ENCODE measurements around the gene TSR3.

TSR3 gene

DNA sequence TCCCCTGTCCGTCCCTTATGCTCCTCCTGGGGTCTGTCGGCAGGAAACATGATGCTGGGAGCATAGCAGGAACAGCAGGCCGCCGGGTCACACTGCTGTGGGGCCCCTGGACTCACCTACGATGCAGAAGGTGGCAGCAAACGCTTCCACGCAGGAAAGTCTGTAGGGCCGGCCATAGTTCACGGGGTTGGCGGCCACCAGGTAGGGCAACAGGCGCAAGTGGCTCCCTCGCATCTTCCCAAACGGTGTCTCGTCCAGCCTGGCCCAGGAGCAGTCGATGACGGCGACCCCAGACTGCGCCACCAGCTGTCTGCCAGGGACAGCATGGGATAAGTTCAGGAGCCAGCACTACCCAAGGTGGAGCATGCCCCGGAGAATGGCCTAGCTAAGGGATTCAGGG is 987 bp downstream of the TSR3 start:
- DNase-seq, result no peak

- no peak for DNase-seq
Measured at GRCh38 chr16:1349951-1350350, 1.7 kb downstream of the TSR3 start.

- no peak for DNase-seq
Measured at GRCh38 chr16:1349351-1349750, 2.3 kb downstream of the TSR3 start.

DNA sequence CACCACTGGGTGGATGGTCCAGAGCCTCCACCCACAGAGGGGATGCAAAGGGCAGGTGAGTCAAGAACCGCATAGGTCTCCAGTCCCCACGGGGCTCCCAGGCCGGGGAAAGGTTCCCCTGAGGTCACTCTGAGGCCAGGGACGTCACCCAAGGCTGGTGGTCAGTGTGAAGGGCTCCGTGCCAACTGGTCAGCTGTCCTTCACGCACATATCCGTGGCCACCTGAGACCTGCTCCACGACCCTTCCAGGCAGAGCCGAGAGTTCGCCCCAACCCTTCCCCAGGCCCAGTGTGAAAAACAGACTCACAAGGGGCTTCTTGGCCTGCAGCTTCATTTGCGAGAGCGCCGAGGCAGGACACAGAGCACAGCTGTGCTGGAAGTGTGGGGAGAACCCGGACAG is 2.8 kb downstream of the TSR3 start:
- DNase-seq, result no peak

GRCh38 chr16:1348441-1348840 is 3.2 kb downstream of the TSR3 start:
- no peak for DNase-seq

- no peak for DNase-seq
Measured at GRCh38 chr16:1347962-1348361, 3.7 kb downstream of the TSR3 start.

GRCh38 chr16:1347286-1347855 is 4.3 kb downstream of the TSR3 start:
- no peak for DNase-seq

DNA sequence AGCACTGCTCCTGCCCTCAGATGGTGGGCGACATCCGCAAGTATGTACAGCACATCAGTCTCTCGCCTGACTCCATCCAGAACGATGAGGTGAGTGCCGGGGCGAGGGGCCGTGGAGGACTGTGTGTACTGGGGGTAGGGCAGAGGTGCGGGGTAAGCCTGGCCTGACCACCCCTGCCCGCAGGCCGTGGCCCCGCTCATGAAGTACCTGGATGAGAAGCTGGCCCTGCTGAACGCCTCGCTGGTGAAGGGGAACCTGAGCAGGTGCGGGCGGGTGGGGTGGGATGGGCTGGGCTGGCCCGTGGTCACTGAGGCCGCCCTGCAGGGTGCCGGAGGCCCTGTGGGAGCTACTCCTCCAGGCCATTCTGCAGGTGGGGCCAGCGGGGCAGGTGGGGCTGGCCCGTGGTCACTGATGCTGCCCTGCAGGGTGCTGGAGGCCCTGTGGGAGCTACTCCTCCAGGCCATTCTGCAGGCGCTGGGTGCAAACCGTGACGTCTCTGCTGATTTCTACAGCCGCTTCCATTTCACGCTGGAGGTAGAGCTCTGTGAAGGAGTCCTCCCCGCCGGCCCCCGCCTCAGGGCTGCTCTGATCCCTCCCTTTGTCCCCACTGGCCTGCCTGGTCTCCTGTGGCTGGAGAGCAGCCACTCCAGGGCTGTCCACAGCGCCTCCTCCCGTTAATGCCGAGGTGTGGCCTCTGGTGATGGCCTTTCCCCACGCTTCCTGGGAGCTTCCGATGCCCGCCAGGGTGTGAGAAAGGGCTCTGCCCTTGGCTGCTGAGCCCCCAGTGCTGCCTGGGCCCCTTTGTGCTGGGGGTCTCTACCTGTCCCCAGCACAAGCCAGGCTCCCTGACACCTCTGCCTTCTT is 5.0 kb downstream of the TSR3 start:
- no peak for DNase-seq

- DNase-seq, result no peak
Measured at GRCh38 chr16:1345651-1346421, 5.8 kb downstream of the TSR3 start.

- no peak for DNase-seq
Measured at GRCh38 chr16:1345087-1345486, 6.6 kb downstream of the TSR3 start.

- DNase-seq, result no peak
Measured at GRCh38 chr16:1344499-1344898, 7.2 kb downstream of the TSR3 start.

DNA sequence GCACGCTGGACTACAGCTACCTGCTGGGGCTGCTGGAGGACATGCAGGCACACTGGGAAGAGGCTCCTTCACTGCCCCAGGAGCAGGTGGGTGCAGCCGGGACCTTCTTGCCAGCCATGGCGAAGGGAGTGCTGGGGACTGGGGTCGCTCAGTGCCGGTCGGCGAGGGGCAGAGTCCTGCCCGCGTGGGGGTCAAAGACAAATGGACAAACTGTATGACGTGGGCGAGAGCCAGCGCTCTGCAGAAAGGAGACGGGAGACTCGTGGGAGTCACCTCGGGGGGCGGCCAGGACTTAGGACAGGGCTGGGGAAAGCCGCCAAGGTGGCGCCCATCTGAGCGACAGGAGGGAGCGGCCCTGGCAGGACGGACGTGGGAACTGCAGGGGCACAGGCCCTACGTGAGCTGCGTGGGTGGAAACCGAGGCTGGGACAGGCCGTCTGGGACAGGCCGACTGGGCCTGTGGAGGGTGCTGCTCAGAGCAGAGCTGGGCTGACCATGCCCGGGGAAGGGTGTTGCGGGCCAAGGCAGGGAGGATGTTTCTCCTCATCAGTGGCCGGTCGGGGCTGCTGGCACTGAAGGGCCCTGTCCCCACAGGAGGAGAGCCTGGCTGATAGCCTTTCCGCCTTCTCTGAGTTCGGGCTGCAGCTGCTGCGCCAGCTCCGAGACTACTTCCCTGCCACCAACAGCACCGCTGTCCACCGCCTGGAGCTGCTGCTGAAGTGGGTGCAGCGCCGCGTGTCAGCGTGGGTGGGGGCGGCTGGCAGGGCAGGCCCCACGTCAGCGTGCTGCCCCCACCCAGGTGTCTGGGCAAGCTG is 8.0 kb downstream of the TSR3 start:
- no peak for DNase-seq

- DNase-seq, result peak; percentile 95
Measured at GRCh38 chr16:1342526-1343427, 8.9 kb downstream of the TSR3 start.

DNA sequence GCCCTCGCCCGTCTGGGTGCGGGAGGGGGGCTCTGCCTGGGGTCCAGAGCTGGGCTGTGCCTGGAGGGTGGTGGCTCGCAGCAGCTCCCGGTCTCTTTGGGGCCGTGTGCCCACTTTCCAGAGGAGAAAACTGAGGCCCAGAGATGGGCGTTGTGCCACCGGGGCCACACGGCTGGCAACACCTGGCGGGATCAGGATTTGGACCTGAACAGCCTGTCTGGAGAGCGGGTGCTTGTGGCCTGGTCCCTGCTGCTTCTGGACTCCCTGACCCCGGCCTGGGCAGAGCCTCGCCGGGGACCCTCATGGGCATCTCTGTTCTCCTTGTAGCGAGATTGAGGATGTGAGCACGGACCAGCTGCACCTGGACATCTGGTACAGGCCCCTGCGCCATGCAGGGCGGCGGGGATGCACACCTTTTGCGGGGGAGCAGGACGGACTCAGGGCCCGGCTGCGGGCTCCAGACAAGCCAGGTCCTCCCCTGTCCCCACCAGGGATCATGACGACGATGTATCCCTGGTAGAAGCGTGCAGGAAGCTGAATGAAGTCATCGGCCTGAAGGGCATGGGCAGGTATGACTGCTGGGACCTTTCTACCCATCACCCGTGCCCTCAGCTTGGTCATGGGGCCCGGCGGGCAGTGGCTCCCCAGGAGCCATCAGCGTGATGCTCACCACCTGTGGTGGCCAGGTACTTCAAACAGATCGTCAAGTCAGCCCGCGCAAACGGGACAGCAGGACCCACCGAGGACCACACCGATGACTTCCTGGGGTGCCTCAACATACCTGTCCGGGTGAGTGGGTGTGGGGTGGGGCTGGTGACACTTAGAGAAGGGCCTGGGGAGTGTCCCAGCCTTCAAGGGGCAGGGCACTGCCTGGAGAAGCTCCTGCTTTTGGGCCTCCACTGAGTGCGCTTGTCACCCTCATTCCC is 9.9 kb downstream of the TSR3 start:
- DNase-seq, result no peak

DNA sequence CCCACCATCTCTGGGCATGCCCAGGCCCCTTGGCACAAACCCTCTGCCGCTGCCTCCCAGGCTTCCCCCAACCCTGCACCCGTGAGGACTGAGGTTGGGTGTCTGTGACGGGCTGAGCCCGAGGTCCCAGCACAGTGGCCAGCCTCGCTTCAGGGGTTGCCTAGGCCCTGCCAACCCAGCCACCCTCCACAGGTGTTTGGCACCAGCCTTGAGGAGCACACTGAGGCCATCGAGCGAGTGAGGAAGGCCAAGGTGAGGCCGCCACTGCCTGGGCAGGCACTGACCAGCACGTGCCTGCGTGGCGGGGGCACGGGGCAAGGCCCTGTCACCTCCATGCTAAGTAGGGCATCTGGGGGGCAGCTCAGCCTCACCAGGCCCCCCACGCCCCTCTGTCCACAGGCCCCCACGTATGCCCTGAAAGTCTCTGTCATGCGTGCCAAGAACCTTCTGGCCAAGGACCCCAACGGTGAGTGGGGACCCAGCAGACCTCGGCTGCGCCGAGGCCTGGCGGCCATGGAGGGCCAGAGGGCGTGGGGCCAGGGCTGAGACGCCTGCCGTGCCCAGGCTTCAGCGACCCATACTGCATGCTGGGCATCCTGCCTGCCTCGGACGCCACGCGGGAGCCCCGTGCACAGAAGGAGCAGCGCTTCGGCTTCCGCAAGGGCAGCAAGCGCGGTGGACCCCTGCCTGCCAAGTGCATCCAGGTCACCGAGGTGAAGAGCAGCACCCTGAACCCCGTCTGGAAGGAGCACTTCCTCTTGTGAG is 10.8 kb downstream of the TSR3 start:
- DNase-seq, result no peak

DNA sequence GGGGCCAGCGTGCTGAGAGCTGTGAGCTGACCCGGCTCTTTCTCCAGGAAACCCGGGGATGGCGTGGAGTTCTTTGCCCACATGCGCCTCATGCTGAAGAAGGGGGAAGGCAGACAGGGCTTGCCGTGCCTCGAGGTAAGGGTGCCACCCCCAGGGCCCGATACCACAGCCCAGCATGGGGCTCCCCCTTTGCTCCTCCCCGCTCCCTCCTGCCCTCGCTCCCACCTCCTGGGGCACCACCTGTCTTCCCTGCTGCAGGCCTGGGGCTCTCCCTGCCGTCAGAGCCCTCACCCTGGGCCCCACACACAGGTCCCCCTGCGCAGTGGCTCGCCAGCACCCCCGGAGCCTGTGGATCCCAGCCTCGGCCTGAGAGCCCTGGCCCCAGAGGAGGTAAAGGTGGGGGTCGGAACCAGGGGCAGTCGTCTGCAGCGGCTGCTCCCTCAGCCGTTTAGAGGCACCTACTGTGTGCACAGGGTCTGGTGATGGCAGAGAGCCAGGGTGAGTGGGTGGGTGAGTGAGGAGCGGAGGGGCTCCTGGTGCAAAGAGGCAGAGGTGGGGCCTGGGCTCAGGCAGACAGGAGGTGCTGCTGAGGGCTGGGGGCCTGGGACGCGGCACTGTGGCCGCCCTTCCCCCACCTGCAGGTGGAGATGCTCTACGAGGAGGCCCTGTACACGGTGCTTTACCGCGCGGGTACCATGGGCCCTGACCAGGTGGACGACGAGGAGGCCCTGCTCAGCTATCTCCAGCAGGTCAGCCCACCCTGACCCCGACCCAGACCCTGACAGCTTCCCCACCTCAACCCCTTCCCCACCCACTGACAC is 12.6 kb downstream of the TSR3 start:
- no peak for DNase-seq

GRCh38 chr16:1338119-1338730 is 13.5 kb downstream of the TSR3 start:
- DNase-seq, result peak; percentile 56

DNA sequence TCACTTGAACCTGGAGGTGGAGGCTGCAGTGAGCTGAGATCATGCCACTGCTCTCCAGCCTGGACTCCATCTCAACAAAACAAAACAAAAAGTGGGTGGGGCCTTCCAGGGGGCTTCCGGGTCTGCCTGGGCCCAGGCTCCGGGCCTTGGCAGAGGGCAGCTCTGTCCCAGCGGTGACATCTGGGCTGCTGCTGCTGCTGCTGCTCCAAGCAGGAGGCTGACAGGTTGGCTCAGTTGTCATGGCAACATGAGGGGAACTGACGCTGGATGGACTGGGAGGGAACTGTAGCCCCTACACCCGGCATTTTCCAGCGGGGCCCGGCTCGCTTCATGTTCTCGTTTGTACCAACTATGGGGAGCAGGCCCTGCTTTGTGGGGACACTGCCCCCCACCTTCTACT is 14.2 kb downstream of the TSR3 start:
- no peak for DNase-seq

DNA sequence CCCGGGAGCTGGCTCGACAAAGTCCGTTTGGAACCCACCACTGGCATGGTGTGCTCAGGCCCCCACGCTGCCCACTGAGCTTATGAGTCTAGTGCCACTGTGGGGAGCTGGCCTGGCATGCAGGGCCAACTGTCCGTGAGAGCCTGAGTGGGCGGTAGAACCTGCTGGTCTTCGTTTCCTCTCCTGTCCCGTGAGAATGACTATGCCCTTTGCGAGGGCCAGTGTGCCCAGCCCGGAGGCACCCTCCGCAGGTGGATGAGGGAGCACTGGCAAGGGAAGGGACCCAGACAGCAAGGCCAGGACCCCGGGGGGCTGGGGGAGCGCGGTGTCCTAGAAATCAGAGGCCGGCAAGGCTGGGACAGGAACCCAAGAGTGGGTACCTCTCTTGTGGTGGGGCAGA is 15.1 kb downstream of the TSR3 start:
- no peak for DNase-seq

Data from stimulated activated CD8-positive, alpha-beta memory T cell treated with anti-CD3 and anti-CD28 coated beads, Interleukin-4, amount 100 ng/mL, for 48 hours (primary cell).